Measurements from ENCODE around the gene EPS8L2. TPM values are rescaled to one million over a fixed set of nuclear protein-coding genes. Genes with fewer than 3 reads are reported as not detected.
A peak's percentile ranks its signal among the peaks of the same experiment; 100 is the strongest.

Gene EPS8L2
- total and polyA plus RNA-seq, 9 of the 15 experiments (the other 6 are each of a cell fraction or from before 2014, with no cell fraction given): 0.75 to 17.0 (median 3.7) TPM

DNA sequence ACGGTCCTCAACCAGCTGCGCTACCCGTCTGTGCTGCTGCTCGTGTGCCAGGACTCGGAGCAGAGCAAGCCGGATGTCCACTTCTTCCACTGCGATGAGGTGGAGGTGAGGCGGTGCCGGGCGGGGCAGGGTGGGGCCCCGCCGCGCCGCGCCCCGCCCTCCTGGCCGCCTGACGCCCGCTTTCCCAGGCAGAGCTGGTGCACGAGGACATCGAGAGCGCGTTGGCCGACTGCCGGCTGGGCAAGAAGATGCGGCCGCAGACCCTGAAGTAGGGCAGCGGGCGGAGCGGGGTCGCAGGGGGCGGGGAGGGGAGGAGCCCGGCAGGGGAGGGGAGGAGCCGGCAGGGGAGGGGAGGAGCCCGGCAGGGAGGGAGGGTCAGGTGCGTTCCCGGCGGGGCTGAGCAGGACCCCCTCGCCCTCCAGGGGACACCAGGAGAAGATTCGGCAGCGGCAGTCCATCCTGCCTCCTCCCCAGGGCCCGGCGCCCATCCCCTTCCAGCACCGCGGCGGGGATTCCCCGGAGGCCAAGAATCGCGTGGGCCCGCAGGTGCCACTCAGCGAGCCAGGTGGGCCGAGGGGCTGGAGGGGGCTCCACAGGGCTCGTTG, 14.7 kb downstream of the EPS8L2 start:
- H2AFZ ChIP-seq (ENCODE audit: low read depth, low read length): 0 out of 2 replicates have a peak overlapping the region, but pooled peaks have one; percentile 14
- peak; percentile 79 for ATAC-seq
- peak overlapping the region in 1 of 2 experiments; percentile 76; a peak in 2 of 4 replicates for H3K9ac ChIP-seq (ENCODE audit: insufficient read depth in 1 of 2, low read depth in 2 of 2, low read length in 2 of 2)
- H3K9me1 ChIP-seq (ENCODE audit: control insufficient read depth, insufficient read depth, low read length): no peaks in the 10 kb centered on the region
- no peak overlapping the region for H3K4me2 ChIP-seq (ENCODE audit: insufficient read depth, low read length)
- 24% methylated on average over 6 of the region's 53 CpGs for WGBS (ENCODE audit: insufficient coverage, low coverage, missing lambda C conversion rate)
- no peaks in the 10 kb centered on the region for H3K36me3 ChIP-seq (ENCODE audit: control insufficient read depth, insufficient read depth, low read length)
- no TSS peak for BruUV-seq (replicated peaks)
- no peak for FAIRE-seq
- intact Hi-C loops (cut with micrococcal nuclease) (no loop called here), in situ Hi-C loops (cut with MboI) (no loop called here)
- ChIA-PET CTCF (ENCODE audit: low intra/inter-chr PET ratio) (no interaction called here), POLR2A (interaction anchor here (0.6 to 1.0 kb wide), 3 partner anchors 9 to 56 kb away, joined by 3 to 6 read pairs (median 3); partner anchors contain the start of gene TMEM80)
- no peaks in the 10 kb centered on the region; a peak in 1 of 5 replicates for H3K27me3 ChIP-seq (ENCODE audit: control insufficient read depth in 2 of 2, insufficient read depth in 2 of 2, low read length in 2 of 2)
- no peaks in the 10 kb centered on the region for H3K79me2 ChIP-seq (ENCODE audit: control insufficient read depth, insufficient read depth, low read length)
- no peaks in the 10 kb centered on the region; the same call in 1 of the 2 replicates for H4K20me1 ChIP-seq (replicated peaks; ENCODE audit: control insufficient read depth, insufficient read depth, low read length)
- 0 out of 2 replicates have a peak overlapping the region, but pooled peaks have one; percentile 13 for H3K4me3 ChIP-seq
- peak; percentile 63 to 83 (median 72) for DNase-seq (ENCODE audit: extremely low read depth in 1 of 4, low spot score in 3 of 4)
- no peaks in the 10 kb centered on the region for H3K9me3 ChIP-seq (replicated peaks; ENCODE audit: control insufficient read depth, insufficient read depth, low read depth, low read length)
- no peak overlapping the region for H3K27ac ChIP-seq (ENCODE audit: extremely low read depth, low read depth, low read length)
- peaks cover 8 to 60% of the 10 kb centered on the region in 2 experiments for H3K4me1 ChIP-seq (replicated peaks in 1 of 2; ENCODE audit: control insufficient read depth in 2 of 2, insufficient read depth in 2 of 2, low read length in 2 of 2)
- TF ChIP-seq, protein P1, sequence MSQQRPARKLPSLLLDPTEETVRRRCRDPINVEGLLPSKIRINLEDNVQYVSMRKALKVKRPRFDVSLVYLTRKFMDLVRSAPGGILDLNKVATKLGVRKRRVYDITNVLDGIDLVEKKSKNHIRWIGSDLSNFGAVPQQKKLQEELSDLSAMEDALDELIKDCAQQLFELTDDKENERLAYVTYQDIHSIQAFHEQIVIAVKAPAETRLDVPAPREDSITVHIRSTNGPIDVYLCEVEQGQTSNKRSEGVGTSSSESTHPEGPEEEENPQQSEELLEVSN (IDR thresholded peaks at IDR 0.05; ENCODE audit: borderline replicate concordance in 1 of 2, extremely low read depth in 1 of 2, insufficient read depth in 1 of 2, insufficient read length in 1 of 2, low read depth in 1 of 2, low read length in 1 of 2, poor library complexity in 1 of 2, severe bottlenecking in 1 of 2): peak; percentile 50 to 83
- TF ChIP-seq, protein P2, sequence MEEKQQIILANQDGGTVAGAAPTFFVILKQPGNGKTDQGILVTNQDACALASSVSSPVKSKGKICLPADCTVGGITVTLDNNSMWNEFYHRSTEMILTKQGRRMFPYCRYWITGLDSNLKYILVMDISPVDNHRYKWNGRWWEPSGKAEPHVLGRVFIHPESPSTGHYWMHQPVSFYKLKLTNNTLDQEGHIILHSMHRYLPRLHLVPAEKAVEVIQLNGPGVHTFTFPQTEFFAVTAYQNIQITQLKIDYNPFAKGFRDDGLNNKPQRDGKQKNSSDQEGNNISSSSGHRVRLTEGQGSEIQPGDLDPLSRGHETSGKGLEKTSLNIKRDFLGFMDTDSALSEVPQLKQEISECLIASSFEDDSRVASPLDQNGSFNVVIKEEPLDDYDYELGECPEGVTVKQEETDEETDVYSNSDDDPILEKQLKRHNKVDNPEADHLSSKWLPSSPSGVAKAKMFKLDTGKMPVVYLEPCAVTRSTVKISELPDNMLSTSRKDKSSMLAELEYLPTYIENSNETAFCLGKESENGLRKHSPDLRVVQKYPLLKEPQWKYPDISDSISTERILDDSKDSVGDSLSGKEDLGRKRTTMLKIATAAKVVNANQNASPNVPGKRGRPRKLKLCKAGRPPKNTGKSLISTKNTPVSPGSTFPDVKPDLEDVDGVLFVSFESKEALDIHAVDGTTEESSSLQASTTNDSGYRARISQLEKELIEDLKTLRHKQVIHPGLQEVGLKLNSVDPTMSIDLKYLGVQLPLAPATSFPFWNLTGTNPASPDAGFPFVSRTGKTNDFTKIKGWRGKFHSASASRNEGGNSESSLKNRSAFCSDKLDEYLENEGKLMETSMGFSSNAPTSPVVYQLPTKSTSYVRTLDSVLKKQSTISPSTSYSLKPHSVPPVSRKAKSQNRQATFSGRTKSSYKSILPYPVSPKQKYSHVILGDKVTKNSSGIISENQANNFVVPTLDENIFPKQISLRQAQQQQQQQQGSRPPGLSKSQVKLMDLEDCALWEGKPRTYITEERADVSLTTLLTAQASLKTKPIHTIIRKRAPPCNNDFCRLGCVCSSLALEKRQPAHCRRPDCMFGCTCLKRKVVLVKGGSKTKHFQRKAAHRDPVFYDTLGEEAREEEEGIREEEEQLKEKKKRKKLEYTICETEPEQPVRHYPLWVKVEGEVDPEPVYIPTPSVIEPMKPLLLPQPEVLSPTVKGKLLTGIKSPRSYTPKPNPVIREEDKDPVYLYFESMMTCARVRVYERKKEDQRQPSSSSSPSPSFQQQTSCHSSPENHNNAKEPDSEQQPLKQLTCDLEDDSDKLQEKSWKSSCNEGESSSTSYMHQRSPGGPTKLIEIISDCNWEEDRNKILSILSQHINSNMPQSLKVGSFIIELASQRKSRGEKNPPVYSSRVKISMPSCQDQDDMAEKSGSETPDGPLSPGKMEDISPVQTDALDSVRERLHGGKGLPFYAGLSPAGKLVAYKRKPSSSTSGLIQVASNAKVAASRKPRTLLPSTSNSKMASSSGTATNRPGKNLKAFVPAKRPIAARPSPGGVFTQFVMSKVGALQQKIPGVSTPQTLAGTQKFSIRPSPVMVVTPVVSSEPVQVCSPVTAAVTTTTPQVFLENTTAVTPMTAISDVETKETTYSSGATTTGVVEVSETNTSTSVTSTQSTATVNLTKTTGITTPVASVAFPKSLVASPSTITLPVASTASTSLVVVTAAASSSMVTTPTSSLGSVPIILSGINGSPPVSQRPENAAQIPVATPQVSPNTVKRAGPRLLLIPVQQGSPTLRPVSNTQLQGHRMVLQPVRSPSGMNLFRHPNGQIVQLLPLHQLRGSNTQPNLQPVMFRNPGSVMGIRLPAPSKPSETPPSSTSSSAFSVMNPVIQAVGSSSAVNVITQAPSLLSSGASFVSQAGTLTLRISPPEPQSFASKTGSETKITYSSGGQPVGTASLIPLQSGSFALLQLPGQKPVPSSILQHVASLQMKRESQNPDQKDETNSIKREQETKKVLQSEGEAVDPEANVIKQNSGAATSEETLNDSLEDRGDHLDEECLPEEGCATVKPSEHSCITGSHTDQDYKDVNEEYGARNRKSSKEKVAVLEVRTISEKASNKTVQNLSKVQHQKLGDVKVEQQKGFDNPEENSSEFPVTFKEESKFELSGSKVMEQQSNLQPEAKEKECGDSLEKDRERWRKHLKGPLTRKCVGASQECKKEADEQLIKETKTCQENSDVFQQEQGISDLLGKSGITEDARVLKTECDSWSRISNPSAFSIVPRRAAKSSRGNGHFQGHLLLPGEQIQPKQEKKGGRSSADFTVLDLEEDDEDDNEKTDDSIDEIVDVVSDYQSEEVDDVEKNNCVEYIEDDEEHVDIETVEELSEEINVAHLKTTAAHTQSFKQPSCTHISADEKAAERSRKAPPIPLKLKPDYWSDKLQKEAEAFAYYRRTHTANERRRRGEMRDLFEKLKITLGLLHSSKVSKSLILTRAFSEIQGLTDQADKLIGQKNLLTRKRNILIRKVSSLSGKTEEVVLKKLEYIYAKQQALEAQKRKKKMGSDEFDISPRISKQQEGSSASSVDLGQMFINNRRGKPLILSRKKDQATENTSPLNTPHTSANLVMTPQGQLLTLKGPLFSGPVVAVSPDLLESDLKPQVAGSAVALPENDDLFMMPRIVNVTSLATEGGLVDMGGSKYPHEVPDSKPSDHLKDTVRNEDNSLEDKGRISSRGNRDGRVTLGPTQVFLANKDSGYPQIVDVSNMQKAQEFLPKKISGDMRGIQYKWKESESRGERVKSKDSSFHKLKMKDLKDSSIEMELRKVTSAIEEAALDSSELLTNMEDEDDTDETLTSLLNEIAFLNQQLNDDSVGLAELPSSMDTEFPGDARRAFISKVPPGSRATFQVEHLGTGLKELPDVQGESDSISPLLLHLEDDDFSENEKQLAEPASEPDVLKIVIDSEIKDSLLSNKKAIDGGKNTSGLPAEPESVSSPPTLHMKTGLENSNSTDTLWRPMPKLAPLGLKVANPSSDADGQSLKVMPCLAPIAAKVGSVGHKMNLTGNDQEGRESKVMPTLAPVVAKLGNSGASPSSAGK (IDR thresholded peaks at IDR 0.05): no peak
- TF ChIP-seq MAZ (CRISPR knock-in tag; conservative IDR thresholded peaks at IDR 0.05 in 1 of 2, IDR thresholded peaks at IDR 0.05 in 1 of 2) (peak in 1 of 2 experiments; percentile 21; a peak in 1 of 4 replicates), L3MBTL2 (IDR thresholded peaks at IDR 0.05) (peak; percentile 37; the same call in 1 of the 2 replicates), SNRNP70 (optimal IDR thresholded peaks at IDR 0.05; ENCODE audit: low read depth, low read length) (no peak)
- TF ChIP-seq, protein P3, sequence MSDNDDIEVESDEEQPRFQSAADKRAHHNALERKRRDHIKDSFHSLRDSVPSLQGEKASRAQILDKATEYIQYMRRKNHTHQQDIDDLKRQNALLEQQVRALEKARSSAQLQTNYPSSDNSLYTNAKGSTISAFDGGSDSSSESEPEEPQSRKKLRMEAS (CRISPR knock-in tag; IDR thresholded peaks at IDR 0.05): 0 out of 2 replicates have a peak, but pooled peaks have one; percentile 17
